Kidney (tissue), 14 donors: ENCODE data around the gene BNC2. TPM values are rescaled to one million over a fixed set of nuclear protein-coding genes. Genes with fewer than 3 reads are reported as not detected.

Experiments
- DNase-seq, 5 donors: peaks; one replicate each; pipeline ENCODE4 v3.0.0-alpha.2; 2013 to 2020
- FAIRE-seq: peaks from 2 replicates; lab custom pipeline; 2012; peaks lifted over from hg19 to GRCh38; lab: Jason Lieb, UNC
- H3K27ac ChIP-seq, 2 donors: one replicate each; pipeline ENCODE4 v1.7.0; 2013; ENCODE audit warnings: low read depth in 2 of 2, low read length in 2 of 2, inconsistent platforms in 1 of 2
- H3K27me3 ChIP-seq: one replicate; pipeline ENCODE4 v1.7.1; 2013; ENCODE audit warnings: low read length, inconsistent platforms; ENCODE audit not compliant: control insufficient read depth, insufficient read depth
- H3K36me3 ChIP-seq, 3 donors: one replicate each; pipeline versions ENCODE4 v1.7.0 to v1.7.1; 2013; ENCODE audit warnings: low read length in 3 of 3, control low read depth in 1 of 3, inconsistent platforms in 1 of 3; ENCODE audit not compliant: insufficient read depth in 3 of 3, control insufficient read depth in 2 of 3
- H3K4me1 ChIP-seq, 3 donors: one replicate each; pipeline versions ENCODE4 v1.7.0 to v1.7.1; 2013; ENCODE audit warnings: low read length in 3 of 3, inconsistent platforms in 1 of 3, low read depth in 1 of 3; ENCODE audit not compliant: control insufficient read depth in 2 of 3, insufficient read depth in 2 of 3
- H3K4me3 ChIP-seq, 3 donors: one replicate each; pipeline versions ENCODE4 v1.7.0 to v1.8.1; 2013; ENCODE audit warnings: low read length in 3 of 3, control low read depth in 1 of 3, inconsistent platforms in 1 of 3
- H3K9ac ChIP-seq, 3 donors: one replicate each; pipeline versions ENCODE4 v1.7.0 to v1.7.1; 2013; ENCODE audit warnings: low read length in 3 of 3, control low read depth in 1 of 3, inconsistent platforms in 1 of 3
- H3K9me3 ChIP-seq, 3 donors: one replicate each; pipeline versions ENCODE4 v1.7.0 to v1.7.1; 2013; ENCODE audit warnings: low read length in 3 of 3, control low read depth in 1 of 3, inconsistent platforms in 1 of 3; ENCODE audit not compliant: control insufficient read depth in 2 of 3, insufficient read depth in 1 of 3
- intact Hi-C: fragments of 100-400 bp; cut with DNase I; formaldehyde crosslinking; loops from one replicate; pipeline ENCODE4 v1.11.1; 2022
- polyA plus RNA-seq: library from polyadenylated mRNA; stranded (reverse); fragments of 350-450 nt; fragmentation: Illumina TruSeq; extraction: RNeasy Lipid Tissue Mini Kit (QIAGEN cat#74804); gene quantifications from one replicate; pipeline ENCODE4 v1.2.3, GENCODE V29; 2014; ENCODE audit warnings: low read depth, low replicate concordance; ENCODE audit not compliant: insufficient read depth
- total RNA-seq: library from RNA; stranded (reverse); fragmentation: NEBNext Ultra II Directional; extraction: Animal tissue kit (Norgen Biotek cat#: 25700); gene quantifications from one replicate; pipeline ENCODE4 v1.2.1, GENCODE V29; 2021
- TF ChIP-seq, protein P1 (sequence below): IDR thresholded peaks from 3 replicates; pipeline ENCODE4 v1.5.1; 2012; ENCODE audit warnings: mild to moderate bottlenecking, moderate library complexity, borderline replicate concordance; ENCODE audit not compliant: insufficient read depth; ENCODE audit errors: extremely low read depth
- donor health status: control.
- donor health status: control.
- donor health status: control.
- donor health status: control.
- donor health status: control.
- donor health status: DM: yes; HTN: yes; CAD: no.
- donor health status: Normal renal cell carcinoma (clear cell type).

BNC2 gene
- total and polyA plus RNA-seq, 2 donors from 2014 or later: 5.4 to 37.9 TPM

DNA sequence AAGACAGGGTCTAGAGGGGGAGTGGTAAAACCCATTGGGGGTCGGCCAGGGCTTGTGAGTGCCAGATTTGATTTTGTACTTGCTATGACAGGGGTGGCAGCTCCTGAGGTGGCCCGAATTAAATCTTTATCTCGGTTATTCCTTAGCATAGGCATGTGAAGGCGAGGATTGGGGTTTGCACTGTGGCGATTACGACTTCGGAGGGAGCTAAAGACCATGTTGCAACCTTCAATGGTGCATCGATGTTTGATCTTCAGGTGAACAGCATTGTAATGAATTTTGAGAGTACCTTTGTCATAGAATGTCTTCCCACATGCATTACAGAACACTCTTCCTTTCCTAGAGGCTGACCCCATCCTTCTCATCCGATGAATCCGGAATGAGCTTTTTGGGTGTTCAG is 433.9 kb downstream of the BNC2 start:
- Histone ChIP-seq H3K4me3 (no peak overlapping the region), H3K27ac (no peak overlapping the region), H3K36me3 (no peaks in the 10 kb centered on the region), H3K27me3 (no peaks in the 10 kb centered on the region), H3K4me1 (no peaks in the 10 kb centered on the region), H3K9me3 (no peaks in the 10 kb centered on the region), H3K9ac (no peak overlapping the region)
- FAIRE-seq (no peak), DNase-seq (no peak)
- TF ChIP-seq, protein P1, sequence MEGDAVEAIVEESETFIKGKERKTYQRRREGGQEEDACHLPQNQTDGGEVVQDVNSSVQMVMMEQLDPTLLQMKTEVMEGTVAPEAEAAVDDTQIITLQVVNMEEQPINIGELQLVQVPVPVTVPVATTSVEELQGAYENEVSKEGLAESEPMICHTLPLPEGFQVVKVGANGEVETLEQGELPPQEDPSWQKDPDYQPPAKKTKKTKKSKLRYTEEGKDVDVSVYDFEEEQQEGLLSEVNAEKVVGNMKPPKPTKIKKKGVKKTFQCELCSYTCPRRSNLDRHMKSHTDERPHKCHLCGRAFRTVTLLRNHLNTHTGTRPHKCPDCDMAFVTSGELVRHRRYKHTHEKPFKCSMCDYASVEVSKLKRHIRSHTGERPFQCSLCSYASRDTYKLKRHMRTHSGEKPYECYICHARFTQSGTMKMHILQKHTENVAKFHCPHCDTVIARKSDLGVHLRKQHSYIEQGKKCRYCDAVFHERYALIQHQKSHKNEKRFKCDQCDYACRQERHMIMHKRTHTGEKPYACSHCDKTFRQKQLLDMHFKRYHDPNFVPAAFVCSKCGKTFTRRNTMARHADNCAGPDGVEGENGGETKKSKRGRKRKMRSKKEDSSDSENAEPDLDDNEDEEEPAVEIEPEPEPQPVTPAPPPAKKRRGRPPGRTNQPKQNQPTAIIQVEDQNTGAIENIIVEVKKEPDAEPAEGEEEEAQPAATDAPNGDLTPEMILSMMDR: no peak
- intact Hi-C loops: no loop called here

DNA sequence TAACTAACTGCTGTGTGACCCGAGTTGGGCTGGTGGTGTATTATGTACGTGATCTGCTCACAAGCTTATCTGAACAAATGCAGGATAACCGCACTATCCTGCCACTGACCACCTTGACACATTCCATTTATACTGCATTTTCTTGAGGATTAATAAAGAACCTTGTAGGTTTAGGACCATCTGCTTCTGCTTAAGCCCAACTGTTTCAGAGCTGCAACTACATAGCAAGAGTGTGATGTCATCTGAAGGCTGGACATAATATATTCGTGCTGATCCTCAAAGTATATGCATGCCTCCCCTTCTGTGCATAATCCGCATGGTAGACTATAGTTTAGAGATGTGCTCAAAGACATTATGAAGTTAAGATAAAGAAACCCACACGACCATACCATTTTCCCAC is 435.9 kb downstream of the BNC2 start:
- DNase-seq (no peak), FAIRE-seq (no peak)
- no peak overlapping the region for H3K4me3 ChIP-seq
- H3K27ac ChIP-seq: no peak overlapping the region
- TF ChIP-seq, protein P1: no peak
- no peaks in the 10 kb centered on the region for H3K4me1 ChIP-seq
- intact Hi-C loops: no loop called here
- H3K27me3 ChIP-seq: no peaks in the 10 kb centered on the region
- H3K9ac ChIP-seq: no peak overlapping the region
- H3K9me3 ChIP-seq: no peaks in the 10 kb centered on the region
- H3K36me3 ChIP-seq: no peaks in the 10 kb centered on the region

DNA sequence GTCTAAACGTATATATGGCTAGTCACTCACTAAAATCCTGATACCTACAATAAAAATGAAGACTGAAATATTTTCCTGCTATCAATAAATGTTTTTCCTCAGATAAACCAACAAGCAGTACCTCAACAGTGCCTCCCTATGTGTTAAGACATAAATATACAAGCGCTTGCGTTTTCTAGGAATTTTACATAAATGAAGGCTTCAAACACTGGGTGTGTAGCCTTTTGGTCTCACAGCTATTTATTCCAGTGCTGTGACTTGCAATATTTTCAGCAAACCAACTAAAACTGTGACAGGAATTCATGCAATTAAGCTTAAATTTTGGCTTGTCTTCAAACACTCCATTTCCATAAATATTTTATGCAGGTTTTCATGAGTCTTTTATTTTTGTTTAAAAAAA is 437.0 kb downstream of the BNC2 start:
- TF ChIP-seq, protein P1: no peak
- intact Hi-C loops: no loop called here
- Histone ChIP-seq H3K9ac (no peak overlapping the region), H3K27ac (no peak overlapping the region), H3K4me3 (no peak overlapping the region), H3K27me3 (no peaks in the 10 kb centered on the region), H3K9me3 (no peaks in the 10 kb centered on the region), H3K36me3 (no peaks in the 10 kb centered on the region), H3K4me1 (no peaks in the 10 kb centered on the region)
- FAIRE-seq: no peak
- no peak for DNase-seq
